NAMALWA (cell line): Measurements from ENCODE around the gene PALD1.

Experiments used
- DNase-seq: peaks from one replicate; pipeline ENCODE4 v3.0.0-alpha.2; 2015; ENCODE audit warnings: low spot score

PALD1 gene

GRCh38 chr10:70557086-70557845 is 78.7 kb downstream of the PALD1 start:
- no peak for DNase-seq

- DNase-seq = no peak
Measured at GRCh38 chr10:70557876-70558275, 79.3 kb downstream of the PALD1 start.

GRCh38 chr10:70558295-70558694 is 79.7 kb downstream of the PALD1 start:
- no peak for DNase-seq

GRCh38 chr10:70558871-70559810 is 80.6 kb downstream of the PALD1 start:
- DNase-seq = peak; percentile 50

- DNase-seq = no peak
Measured at GRCh38 chr10:70559861-70560260, 81.3 kb downstream of the PALD1 start.

- peak; percentile 78 for DNase-seq
Measured at GRCh38 chr10:70560511-70560941, 82.0 kb downstream of the PALD1 start.

- no peak for DNase-seq
Measured at GRCh38 chr10:70561070-70561469, 82.5 kb downstream of the PALD1 start.

- no peak for DNase-seq
Measured at GRCh38 chr10:70561558-70561957, 83.0 kb downstream of the PALD1 start.

- DNase-seq = no peak
Measured at GRCh38 chr10:70562036-70562755, 83.6 kb downstream of the PALD1 start.

GRCh38 chr10:70563230-70563629 is 84.7 kb downstream of the PALD1 start:
- no peak for DNase-seq

- DNase-seq = no peak
Measured at GRCh38 chr10:70564113-70564725, 85.7 kb downstream of the PALD1 start.

GRCh38 chr10:70564901-70565351 is 86.4 kb downstream of the PALD1 start:
- peak; percentile 58 for DNase-seq

- DNase-seq = no peak
Measured at GRCh38 chr10:70565556-70566514, 87.3 kb downstream of the PALD1 start.

- DNase-seq = no peak
Measured at GRCh38 chr10:70566515-70567290, 88.1 kb downstream of the PALD1 start.

GRCh38 chr10:70567603-70568002 is 89.0 kb downstream of the PALD1 start:
- no peak for DNase-seq

GRCh38 chr10:70568113-70568512 is 89.5 kb downstream of the PALD1 start:
- no peak for DNase-seq

- DNase-seq = no peak
Measured at GRCh38 chr10:70568781-70569495, 90.4 kb downstream of the PALD1 start.

GRCh38 chr10:70571236-70571635 is 92.7 kb downstream of the PALD1 start:
- DNase-seq = no peak
